ENCODE measurements around the gene SOCS6.
"Not testable (repeated sequence)": the region's sequence is repeated elsewhere in the genome, so short reads cannot be mapped to it uniquely, and the experiment has no call there.

SOCS6 gene

DNA sequence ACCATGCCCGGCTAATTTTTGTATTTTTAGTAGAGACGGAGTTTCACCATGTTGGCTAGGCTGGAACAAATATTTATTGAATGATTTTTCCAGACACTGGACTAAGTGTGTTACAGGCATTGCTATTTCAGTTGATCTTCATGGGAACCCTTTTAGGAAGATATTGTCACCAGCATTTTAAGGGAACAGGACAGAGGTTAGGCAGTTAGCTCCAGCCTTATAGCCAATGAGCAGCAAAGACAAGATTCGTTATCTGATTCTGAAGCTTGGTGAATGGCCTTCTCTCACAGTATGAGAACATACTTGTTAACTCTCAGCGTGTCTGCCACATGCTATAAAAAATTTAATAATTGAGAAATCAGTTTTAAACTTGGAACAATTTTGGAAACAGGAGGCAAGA, 73.4 kb downstream of the SOCS6 start:
- no peak for DNase-seq

DNA sequence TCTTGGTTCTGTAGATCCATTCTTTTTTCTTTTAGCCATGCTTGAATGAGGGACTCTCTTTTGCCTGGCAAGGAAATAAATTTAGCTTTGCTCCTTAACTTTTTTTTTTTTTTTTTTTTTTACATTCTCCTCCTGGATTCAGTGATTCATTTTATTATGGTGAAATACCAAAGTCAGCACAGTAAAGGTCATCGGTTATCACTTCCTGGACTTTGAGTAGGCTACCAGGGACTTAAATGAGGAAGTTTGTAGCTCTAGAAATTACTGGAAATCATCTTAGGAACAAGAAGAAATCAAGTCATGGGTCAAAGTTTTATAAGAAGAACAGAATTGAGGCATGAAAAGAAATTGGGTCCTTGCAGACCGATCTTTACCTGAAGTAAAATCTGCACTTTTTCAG, 75.0 kb downstream of the SOCS6 start:
- peak; percentile 28 for DNase-seq

DNA sequence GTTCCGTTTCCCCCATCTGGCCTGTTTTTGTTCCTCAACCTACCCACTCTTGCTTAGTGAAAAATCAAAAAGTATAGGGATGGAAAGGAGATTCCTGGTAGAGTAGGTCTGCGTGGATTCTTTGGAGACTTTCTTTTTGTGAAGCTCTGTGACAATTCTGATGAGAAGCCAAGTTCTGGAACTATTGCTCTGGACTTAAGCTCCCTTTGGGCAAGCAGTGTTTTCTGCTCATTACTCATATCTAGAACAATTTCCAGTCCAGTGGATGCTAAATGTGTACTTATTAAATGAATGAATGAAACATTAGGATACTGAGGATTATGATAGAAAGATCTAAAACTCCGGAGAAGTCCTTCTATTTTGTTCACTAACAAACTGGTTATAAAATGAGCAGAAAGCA, 76.5 kb downstream of the SOCS6 start:
- DNase-seq, result no peak

DNA sequence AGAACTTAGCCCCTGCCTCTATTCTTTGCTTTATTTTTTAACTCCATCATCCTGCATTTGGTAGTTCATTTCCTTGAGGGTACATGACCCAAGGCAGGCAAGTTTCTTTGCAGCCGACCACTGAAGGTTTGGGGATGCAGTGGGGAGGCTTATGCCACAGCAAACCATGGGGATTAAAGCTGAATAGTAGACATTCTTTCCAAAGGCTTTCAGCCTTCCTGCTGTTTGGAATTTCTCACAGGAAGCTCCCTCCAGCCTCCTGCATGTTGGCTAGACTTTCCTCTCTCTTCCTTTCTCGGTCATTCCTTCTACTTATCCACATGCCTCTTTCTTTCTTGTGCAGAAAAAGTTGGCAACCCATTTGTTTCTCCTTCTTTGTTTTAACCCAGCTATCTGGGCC, 77.3 kb downstream of the SOCS6 start:
- peak; percentile 69 for DNase-seq

DNA sequence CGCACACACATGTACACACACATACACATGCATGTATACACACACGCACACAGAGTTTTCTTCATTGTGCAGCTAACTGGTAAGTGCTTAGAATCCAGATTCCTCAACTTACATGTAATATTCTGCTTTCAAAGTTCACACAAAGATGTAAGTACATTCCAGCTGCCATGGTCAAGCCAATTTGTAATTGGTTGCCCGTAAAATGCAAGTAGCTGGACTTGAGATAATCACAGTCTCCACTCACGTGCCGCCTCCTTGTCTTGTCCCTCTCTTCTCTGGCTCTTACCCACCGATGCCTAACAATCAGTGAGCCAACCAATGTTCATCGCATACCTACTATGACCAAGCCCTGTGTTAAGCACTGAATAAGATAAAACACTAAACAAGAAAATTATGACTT, 77.8 kb downstream of the SOCS6 start:
- DNase-seq, result peak; percentile 21

DNA sequence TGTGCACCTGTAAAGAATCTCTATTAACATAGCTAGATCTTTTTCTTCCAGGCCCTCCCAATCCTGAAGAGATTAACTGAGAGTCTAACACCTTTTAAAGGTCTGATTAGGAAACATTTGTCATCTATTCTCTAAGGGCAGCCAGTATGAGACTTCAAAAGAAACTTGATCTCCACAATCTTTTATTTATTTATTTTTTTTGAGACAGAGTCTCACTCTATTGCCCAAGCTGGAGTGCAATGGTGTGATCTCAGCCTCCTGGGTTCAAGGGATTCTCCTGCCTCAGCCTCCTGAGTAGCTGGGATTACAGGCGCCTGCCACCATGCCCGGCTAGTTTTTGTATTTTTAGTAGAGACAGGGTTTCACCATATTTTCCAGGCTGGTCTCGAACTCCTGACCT, 78.5 kb downstream of the SOCS6 start:
- not testable (repeated sequence) for DNase-seq

DNA sequence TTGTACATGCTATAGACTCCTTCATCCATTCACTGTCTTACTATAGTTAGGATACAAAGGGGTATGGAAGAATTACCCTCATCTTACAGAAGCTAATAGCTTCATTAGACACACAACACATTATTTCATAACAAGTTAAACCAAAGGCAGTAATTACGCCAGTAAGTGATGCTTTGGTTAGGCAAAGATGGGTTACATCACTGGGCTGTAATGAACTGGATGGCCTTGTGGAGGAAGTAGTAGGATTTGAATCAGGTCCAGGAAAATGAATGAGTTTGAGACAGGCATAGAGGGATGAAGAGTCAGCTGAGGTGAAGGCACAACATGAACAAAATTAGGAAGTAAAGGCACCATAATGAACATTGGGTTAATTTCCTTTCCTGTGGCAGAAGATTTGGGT, 80.1 kb downstream of the SOCS6 start:
- peak; percentile 37 for DNase-seq

DNA sequence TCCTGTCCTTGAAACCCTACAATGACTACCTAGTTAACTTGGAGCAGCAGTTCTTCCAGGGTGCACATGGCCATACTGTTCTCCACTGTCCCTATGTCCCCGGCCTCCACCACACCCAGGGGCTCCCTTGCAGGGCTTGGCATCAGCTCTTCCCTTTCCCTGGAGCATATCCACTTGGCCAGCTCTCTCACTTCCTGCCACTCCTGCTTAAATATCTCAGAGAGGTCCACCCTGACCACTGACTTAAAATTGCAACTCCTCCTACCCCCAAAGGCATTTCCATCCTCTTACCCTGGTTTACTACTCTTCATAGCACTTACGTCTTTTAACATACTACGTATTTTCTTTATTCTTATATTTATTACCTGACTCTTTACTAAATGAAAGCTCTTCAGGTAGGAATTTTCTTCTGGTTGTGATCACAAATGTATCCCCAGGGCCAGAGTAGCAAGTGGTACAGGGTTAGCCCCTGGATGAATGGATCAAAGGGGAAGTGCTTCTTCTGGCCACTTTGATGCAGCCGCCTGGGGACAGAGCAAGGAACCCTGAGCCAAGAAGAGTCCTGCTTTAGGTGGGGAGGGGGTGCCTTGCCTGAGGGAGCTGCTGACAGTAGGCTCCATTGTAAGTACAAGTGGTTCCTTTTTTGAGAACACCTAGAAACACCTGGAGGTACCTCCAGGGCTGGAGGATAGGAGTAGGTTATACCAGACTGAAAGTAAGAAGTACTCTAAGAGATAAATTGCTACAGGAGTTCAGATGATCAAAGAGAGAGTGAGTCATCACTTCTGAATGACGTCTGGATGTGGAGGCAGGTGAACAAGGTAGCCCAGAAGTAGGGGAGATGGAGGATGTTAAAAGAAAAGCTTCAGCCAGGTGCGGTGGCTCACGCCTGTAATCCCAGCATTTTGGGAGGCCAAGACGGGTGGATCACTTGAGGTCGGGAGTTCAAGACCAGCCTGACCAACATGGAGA, 82.2 kb downstream of the SOCS6 start:
- no peak for DNase-seq

DNA sequence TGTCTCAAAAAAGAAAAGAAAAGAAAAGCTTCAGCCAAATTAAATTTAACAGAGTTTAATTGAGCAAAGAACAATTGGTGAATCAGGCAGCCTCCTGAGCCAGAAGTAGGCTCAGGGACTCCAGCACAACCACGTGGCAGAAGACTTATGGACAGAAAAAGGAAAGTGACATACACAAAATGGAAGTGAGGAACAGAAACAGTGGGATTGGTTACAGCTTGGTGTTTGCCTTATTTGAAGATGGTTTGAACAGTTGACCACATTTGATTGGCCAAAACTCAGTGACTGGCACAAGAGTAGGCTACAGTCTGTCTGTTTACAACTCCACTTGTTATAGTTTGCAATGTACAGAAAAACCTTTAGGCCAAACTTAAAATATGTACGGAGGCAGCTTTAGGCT, 83.1 kb downstream of the SOCS6 start:
- no peak for DNase-seq

DNA sequence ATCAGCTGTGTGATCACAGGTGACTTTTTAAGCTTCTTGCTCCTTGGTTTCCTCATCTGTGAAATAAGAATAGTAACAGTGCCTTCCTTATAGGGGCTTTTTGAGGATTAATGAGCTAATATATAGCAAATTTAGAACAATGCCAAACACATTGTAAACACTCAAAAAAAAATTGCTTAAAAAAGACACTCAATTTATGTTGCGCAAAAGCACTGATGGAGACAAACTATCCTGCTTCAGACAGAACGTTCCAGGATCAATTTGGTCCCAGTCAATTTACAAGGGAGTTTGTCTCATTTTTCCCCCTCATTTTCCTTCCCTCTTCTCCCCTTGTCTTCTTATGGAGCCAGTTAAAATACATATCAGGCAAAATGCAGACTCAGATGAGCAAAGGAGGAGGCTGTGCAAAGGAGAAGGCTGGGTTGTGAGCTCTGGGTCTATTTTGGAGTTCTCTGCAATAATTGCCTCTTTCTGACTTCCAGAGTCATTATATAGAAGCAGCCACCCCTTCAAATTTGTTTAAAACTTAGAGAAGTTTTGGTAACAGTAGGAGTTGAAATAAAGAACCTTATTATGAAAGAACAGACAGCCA, 83.7 kb downstream of the SOCS6 start:
- DNase-seq, result no peak

DNA sequence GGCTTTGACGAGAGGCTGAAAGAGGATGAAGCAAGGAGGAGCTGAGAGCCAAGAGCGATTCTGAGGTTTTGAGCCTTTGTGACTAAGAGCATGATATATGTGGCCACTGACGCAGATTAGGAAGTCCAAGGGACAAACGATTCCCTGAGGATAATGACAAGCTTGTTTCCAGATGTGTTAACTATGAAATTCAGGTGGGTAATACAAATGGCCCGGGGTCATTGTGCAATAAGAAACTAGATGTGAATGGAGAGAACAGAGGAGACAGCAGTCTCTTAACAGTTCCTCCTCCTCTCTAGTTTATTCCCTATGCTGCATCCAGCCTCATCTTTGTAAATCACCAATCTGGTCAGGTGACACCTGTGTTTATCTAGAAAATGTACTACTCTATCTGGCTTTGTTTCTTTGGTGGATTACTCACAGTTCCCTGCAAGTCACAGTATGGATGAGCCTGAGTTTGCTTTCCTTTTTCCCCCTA, 84.2 kb downstream of the SOCS6 start:
- DNase-seq, result peak; percentile 88

DNA sequence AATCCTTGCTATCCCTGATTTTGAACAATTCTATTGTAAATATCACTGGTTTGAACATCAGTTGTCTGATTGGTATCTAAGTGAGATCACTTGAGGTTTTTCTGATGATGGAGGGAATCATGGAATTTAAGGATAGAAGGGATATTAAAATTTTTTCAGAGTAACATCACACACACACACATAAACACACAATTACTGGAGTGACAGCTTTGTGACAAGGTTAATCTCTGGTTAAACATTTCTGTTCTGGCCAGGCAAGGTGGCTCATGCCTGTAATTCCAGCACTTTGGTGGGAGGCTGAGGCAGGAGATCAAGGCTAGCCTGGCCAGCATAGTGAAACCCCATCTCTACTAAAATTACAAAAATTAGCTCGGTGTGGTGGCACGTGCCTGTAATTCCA, 85.3 kb downstream of the SOCS6 start:
- peak; percentile 43 for DNase-seq

DNA sequence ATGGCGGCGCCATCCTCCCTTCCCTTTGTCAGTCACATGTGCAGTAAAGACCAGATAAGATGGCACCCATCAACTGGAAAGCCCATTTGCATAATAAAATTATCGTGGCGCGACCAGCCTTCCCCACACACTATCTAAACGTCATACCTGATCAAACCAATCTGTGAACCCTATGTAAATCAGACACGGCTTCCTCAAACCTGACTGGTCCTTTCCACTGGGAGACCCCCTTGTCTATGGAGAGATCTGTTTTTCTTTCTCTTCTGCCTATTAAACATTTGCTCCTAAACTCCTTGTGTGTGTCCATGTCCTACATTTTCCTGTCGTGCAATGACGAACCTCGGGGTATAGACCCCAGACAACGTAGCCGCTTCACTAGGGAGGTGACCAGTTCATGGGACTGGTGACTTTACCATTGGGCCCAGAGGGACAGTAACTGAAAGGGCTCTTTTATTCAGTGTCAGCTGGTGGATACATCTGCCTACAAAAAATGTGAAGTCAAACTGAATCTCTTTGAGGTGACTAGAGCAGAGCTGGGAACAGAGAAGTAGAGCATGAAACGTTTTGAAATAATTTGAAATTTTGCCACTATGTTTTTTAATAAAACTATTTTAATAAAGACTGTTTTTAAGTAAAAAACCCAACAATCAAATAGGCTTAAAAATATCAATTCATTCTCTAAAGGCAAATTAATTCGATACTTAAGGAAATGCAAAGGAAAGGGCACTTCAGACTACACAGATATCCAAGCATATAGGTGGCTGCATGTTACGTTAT, 87.5 kb downstream of the SOCS6 start:
- DNase-seq, result no peak

DNA sequence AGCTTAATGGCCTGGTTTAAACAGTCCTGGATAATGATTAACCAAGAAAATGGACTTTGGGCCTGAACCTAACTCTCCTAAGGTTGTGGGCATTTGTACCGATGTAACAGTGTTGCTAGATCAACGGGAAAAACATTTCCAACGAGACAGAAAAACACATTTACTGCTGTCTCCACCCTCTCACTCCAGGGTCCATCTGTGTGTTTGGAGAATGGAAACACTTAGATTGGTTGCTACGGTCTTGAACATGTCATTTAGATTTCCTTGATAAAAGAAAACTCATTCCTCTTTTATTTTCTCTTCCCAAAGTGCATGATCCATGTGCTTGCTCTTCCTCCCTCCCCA, 88.0 kb downstream of the SOCS6 start:
- no peak for DNase-seq

DNA sequence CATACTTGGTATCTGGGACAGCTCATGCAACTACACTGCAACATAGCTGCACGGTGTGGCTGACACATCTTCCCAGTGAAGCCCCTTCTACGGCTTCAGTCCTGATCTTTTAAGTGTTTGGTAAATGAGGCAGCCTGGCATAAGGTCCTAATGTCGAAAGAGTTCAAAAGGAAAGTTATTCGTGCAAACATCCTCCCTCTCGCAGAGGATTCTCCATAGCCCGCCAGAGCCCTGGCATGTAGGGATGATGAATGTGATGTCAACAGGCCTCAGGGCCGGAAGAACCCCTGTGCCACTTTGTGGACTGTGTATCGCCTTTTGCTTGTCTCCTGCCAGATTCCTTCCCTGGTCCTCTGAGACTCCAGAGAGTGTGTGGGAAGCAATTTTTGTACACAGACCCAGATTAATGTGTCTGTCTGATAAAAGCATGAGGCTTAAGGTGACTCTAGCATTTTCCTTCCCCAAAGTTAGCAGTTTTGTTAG, 88.5 kb downstream of the SOCS6 start:
- DNase-seq, result peak; percentile 20

DNA sequence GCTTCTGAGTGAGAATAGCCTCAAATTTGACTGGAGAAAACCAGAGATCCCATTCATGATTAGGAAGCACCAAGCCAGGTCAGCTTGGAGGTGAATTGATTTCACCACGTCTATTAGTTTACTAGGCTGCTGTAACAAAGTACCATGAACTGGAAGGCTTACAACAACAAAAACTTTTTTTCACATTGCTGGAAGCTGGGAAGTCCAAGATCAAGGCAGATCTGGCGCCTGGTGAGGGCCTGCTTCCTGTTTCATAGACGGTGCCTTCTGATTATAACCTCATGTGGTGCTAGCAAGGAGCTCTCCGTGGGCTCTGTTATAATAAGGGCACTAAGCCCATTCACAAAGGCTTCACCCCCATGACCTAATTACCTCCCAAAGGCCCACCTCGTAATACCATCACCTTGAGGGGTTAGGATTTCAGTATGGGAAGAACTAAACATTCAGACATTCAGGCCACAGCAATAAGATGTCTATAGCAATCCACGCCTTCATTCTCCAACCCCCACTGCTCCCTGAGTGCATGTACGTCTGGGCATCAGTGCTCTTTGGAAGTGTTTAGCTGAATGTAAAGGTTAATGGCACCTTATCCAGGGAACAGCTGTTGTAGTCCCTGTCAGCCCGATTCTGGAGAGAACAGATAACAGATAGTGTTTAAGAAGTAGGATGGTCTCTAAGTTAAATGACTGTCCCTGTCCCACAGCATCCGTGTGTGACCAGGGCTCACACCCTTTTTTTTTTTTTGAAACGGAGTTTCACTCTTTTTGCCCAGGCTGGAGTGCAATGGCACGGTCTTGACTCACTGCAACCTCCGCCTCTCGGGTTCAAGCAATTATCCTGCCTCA, 89.2 kb downstream of the SOCS6 start:
- DNase-seq, result peak; percentile 15

All from fibroblast of skin of abdomen (primary cell).